Heart right ventricle (tissue), 16 donors: ENCODE results near the gene PDSS2. TPM values are rescaled to one million over a fixed set of nuclear protein-coding genes. Genes with fewer than 3 reads are reported as not detected.
"Not testable (repeated sequence)": the region's sequence is repeated elsewhere in the genome, so short reads cannot be mapped to it uniquely, and the experiment has no call there.

Experiments used
- ATAC-seq, 8 donors: fragments of 200-7000 bp; cut with Tn5 transposase; one replicate each; pipeline ENCODE4 v1.9.1; 2020; ENCODE audit warnings: mild to moderate bottlenecking in 8 of 8, moderate library complexity in 8 of 8, moderate number of reproducible peaks in 1 of 8
- DNase-seq, 2 donors: peaks; one replicate each; pipeline ENCODE4 v3.0.0-alpha.2; 2020
- H3K27ac ChIP-seq, 10 donors: fragments of 200-600 bp; sonication (generic) in 2 of 10; one replicate each; pipeline versions ENCODE4 v1.5.0 to v1.8.0; 2020 to 2022; ENCODE audit warnings: mild to moderate bottlenecking in 3 of 10
- H3K27me3 ChIP-seq, 7 donors: fragments of 200-600 bp; one replicate each; pipeline ENCODE4 v1.8.0; 2021 to 2022; ENCODE audit warnings: mild to moderate bottlenecking in 2 of 7
- H3K36me3 ChIP-seq, 9 donors: fragments of 200-600 bp; sonication (generic) in 1 of 9; one replicate each; pipeline versions ENCODE4 v1.5.0 to v1.8.0; 2020 to 2022; ENCODE audit warnings: mild to moderate bottlenecking in 2 of 9
- H3K4me1 ChIP-seq, 9 donors: fragments of 200-600 bp; sonication (generic) in 1 of 9; one replicate each; pipeline versions ENCODE4 v1.5.0 to v1.8.0; 2020 to 2022; ENCODE audit warnings: mild to moderate bottlenecking in 4 of 9
- H3K4me3 ChIP-seq, 10 donors: fragments of 200-600 bp; sonication (generic) in 2 of 10; one replicate each; pipeline versions ENCODE4 v1.5.0 to v1.8.0; 2020 to 2022; ENCODE audit warnings: mild to moderate bottlenecking in 7 of 10, moderate library complexity in 2 of 10
- H3K9me3 ChIP-seq, 11 donors: fragments of 200-600 bp in 10 of 11; sonication (generic) in 2 of 11; one replicate each; pipeline versions ENCODE4 v1.5.0 to v1.8.0; 2013 to 2022; ENCODE audit warnings: mild to moderate bottlenecking in 2 of 11, control low read depth in 1 of 11, moderate library complexity in 1 of 11
- CTCF ChIP-seq, 9 donors: fragments of 200-600 bp; sonication (generic) in 2 of 9; IDR thresholded peaks; one replicate each; pipeline versions ENCODE4 v1.5.0 to v1.8.0; 2021 to 2022; ENCODE audit warnings: antibody characterized with exemption in 9 of 9, mild to moderate bottlenecking in 5 of 9, moderate library complexity in 1 of 9
- WGBS, 2 donors: extraction: QIAGEN DNeasy Blood & Tissue Kit; methylation state at CpG; one replicate each; pipeline ENCODE4 v1.1.7; 2013; ENCODE audit warnings: inconsistent platforms in 1 of 2; 5-methylcytosine and 5-hydroxymethylcytosine counted together
- intact Hi-C, 10 donors: fragments of 100-400 bp; cut with DNase I; formaldehyde crosslinking; loops; one replicate each; pipeline versions ENCODE4 v1.11.1 to v1.14.2; 2022
- polyA plus RNA-seq, 2 donors: library from polyadenylated mRNA; stranded (reverse); fragments of 200-250 nt; gene quantifications; one replicate each; pipeline ENCODE4 v1.2.3, GENCODE V29; 2013
- total RNA-seq, 10 donors: library from RNA; stranded (reverse); fragmentation: NEBNext Ultra II Directional in 3 of 10; extraction: Animal tissue kit (Norgen Biotek cat#: 25700) in 3 of 10; gene quantifications; one replicate each; pipeline versions ENCODE4 v1.2.1 to v1.2.4, GENCODE V29; 2021 to 2023
- donor health status: Arrhythmogenic right ventricular cardiomyopathy.
- donor health status: ischemic (EF 13 %, LVEDD 7.1; RV severe dilation, severe dysfunction).
- donor health status: healthy with polysubstance abuse.
- donor health status: DM: no; HTN: yes; CAD: no.
- donor health status: DM: no; HTN: no; CAD: no.
- donor health status: ischemic (EF 25% LVEDD 6.9; RV normal size, moderate dysfunction).
- donor health status: ischemic (EF 25% LVEDD 5.7; RV mildly dilated, moderate dysfunction).
- donor health status: healthy.
- donor health status: DM: yes; HTN: yes; CAD: no.
- donor health status: Ischemic cardiomyopathy.
- donor health status: ischemic (EF 35%, LVEDD 5.7; RV mildly dilated, moderate dysfunction).
- donor health status: nonischemic (EF 11% LVEDD 7.7; RV severe dilation, severe dysfunction).
- donor health status: DM: yes; HTN: yes; CAD: no.
- donor health status: PGD.
- donor health status: ischemic (EF 29% LVEDD 5.4; RV normal size, mild dysfunction).
- donor health status: nonischemic (EF 23%, LVEDD 6.1; RV moderate dilation, normal function).

Gene PDSS2
- total and polyA plus RNA-seq, 12 donors: 5.5 to 22.2 (median 18.0) TPM

- TF ChIP-seq CTCF (IDR thresholded peaks at IDR 0.05): no peak
- WGBS, 2 donors: 32 to 47% methylated on average over 1 of the region's 1 CpG
- Histone ChIP-seq H3K27ac (no peak overlapping the region), H3K36me3 (no peaks in the 10 kb centered on the region), H3K27me3 (no peaks in the 10 kb centered on the region), H3K4me3 (no peak overlapping the region), H3K9me3 (no peaks in the 10 kb centered on the region), H3K4me1 (no peaks in the 10 kb centered on the region)
- no peak for DNase-seq
- intact Hi-C loops: no loop called here
- no peak for ATAC-seq
These were observed 174.6 kb downstream of the PDSS2 start for GRCh38 chr6:107284805-107285204.

GRCh38 chr6:107280791-107281190 lies 178.6 kb downstream of the PDSS2 start:
- Histone ChIP-seq H3K4me3 (no peak overlapping the region), H3K27me3 (no peaks in the 10 kb centered on the region), H3K36me3 (no peaks in the 10 kb centered on the region), H3K27ac (no peak overlapping the region), H3K9me3 (no peaks in the 10 kb centered on the region), H3K4me1 (no peaks in the 10 kb centered on the region)
- no peak for TF ChIP-seq CTCF (IDR thresholded peaks at IDR 0.05)
- DNase-seq (no peak), ATAC-seq (no peak)
- WGBS, 2 donors: 96 to 97% methylated on average over 2 of the region's 2 CpGs
- intact Hi-C loops: no loop called here

- H3K4me3 ChIP-seq, intact Hi-C loops, H3K9me3 ChIP-seq, H3K36me3 ChIP-seq, H3K27ac ChIP-seq, H3K4me1 ChIP-seq, DNase-seq, ATAC-seq, H3K27me3 ChIP-seq: not testable (repeated sequence)
- 95 to 97% methylated on average over 7 of the region's 7 CpGs for WGBS, 2 donors
These were observed 179.4 kb downstream of the PDSS2 start for GRCh38 chr6:107280001-107280400.

- peak in 4 of 8 donors; percentile 42 to 84 (median 74) for ATAC-seq
- 50 to 58% methylated on average over 2 of the region's 2 CpGs for WGBS, 2 donors
- H3K9me3 ChIP-seq: no peaks in the 10 kb centered on the region
- H3K27me3 ChIP-seq: no peaks in the 10 kb centered on the region
- intact Hi-C loops: no loop called here
- no peak for DNase-seq
- H3K4me3 ChIP-seq: no peak overlapping the region
- H3K27ac ChIP-seq: no peak overlapping the region
- no peak for TF ChIP-seq CTCF (IDR thresholded peaks at IDR 0.05)
- H3K4me1 ChIP-seq: peaks cover 0 to 3% (median 0%) of the 10 kb centered on the region in 9 donors
- H3K36me3 ChIP-seq: peaks cover 0 to 7% (median 0%) of the 10 kb centered on the region in 9 donors
These were observed 184.0 kb downstream of the PDSS2 start for GRCh38 chr6:107275330-107275865.

GRCh38 chr6:107274288-107274687 lies 185.1 kb downstream of the PDSS2 start:
- Histone ChIP-seq H3K27me3 (no peaks in the 10 kb centered on the region), H3K4me3 (no peak overlapping the region), H3K9me3 (no peaks in the 10 kb centered on the region), H3K27ac (no peak overlapping the region), H3K4me1 (peaks cover 0 to 3% (median 0%) of the 10 kb centered on the region in 9 donors), H3K36me3 (peaks cover 0 to 11% (median 0%) of the 10 kb centered on the region in 9 donors)
- TF ChIP-seq CTCF (IDR thresholded peaks at IDR 0.05): no peak
- DNase-seq (no peak), ATAC-seq (no peak)
- intact Hi-C loops: no loop called here
- 94 to 96% methylated on average over 1 of the region's 1 CpG for WGBS, 2 donors
